CD4-positive, alpha-beta T cell treated with Interleukin-17A for 1 hour (primary cell): ENCODE data around the gene DHX40.
"Not testable (repeated sequence)": the region's sequence is repeated elsewhere in the genome, so short reads cannot be mapped to it uniquely, and the experiment has no call there.

Experiments used
- DNase-seq: peaks from one replicate; pipeline ENCODE4 v3.0.0-alpha.2; 2020

DHX40 gene

GRCh38 chr17:59631276-59631675 lies 65.9 kb downstream of the DHX40 start:
- no peak for DNase-seq

DNA sequence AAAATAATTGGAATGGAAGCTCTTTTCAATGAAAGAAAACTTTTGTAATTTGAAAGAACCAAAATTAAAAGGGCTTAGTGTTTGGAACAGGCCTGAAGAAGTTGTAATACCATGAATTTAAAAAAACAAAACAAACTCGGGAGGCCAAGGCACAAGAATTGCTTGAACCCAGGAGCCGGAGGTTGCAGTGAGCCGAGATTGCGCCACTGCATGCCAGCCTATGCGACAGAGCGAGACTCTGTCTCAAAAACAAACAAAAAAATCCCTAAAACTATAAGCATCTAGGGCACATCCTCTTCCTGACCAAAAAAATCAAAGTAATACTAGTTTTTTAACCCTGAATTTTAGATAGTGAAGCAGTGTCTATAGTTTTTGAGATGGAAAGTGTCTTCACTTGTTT lies 67.0 kb downstream of the DHX40 start:
- DNase-seq, result no peak

DNA sequence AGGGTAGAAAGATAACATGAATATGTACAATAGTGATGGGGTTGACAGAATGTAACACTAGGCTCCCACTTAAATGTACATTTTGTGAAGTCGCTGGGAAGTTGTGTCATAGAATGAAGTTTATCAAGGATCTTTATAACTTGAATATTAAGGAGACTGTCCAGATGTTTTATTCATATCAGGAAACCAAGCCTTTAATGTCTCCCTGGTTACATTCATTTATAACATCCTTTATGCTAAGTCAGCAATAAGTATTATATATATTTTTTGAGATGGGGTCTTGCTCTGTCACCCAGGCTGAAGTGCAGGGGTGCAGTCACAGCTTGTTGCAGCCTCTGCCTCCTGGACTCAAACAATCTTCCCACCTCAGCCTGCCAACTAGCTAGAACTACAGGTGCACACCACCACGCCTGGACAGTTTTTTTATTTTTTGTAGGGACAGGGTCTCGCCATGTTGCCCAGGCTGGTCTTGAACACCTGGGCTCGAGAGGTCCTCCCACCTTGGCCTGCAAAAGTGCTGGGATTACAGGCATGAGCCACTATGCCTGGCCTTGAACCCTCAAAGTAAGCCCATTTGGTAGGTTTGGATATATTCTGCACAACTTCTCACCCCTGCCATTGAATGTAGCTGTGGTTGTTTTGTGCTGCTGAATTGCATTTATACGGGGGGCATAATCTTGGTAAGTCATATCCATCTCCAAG lies 68.4 kb downstream of the DHX40 start:
- DNase-seq, result no peak

GRCh38 chr17:59634632-59635541 lies 69.5 kb downstream of the DHX40 start:
- DNase-seq, result peak; percentile 7

GRCh38 chr17:59637611-59638310 lies 72.4 kb downstream of the DHX40 start:
- DNase-seq, result no peak

DNA sequence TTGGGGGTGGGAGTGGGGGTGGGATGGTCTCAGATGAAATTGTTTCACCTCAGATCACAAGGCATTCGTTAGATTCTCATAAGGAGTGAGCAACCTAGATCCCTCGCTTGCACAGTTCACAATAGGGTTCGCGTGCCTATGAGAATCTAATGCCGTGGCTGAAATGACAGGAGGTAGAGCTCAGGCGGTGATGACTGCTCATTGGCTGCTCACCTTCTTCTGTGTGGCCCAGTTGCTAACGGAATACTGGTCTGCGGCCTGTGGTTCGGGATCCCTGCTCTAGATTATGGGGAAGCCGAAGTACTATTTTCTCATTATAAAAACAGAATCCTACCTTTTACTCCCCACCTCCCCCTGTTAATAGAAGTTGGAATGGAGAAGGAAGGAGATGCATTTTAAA lies 73.1 kb downstream of the DHX40 start:
- no peak for DNase-seq

- DNase-seq, result peak; percentile 35
Observed at GRCh38 chr17:59641799-59642484, 76.5 kb downstream of the DHX40 start.

DNA sequence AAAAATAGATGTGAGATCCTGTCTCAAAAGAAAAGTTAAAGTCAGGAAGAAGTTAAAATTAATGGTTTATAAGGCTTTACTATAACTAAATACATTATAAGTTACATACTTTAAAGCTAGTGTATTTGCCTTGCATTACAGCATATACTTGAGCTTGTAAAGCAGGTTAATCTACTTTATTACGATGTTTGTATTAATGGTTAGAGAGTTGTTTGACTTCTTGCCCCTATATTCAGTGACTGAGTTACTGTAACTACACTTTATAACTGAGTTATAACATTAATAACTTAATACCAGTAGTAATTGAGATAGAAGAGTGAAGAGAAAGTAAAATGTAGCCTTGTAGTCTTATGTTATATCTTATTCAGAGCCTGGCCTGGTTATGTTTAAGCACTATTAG lies 77.2 kb downstream of the DHX40 start:
- DNase-seq, result no peak

DNA sequence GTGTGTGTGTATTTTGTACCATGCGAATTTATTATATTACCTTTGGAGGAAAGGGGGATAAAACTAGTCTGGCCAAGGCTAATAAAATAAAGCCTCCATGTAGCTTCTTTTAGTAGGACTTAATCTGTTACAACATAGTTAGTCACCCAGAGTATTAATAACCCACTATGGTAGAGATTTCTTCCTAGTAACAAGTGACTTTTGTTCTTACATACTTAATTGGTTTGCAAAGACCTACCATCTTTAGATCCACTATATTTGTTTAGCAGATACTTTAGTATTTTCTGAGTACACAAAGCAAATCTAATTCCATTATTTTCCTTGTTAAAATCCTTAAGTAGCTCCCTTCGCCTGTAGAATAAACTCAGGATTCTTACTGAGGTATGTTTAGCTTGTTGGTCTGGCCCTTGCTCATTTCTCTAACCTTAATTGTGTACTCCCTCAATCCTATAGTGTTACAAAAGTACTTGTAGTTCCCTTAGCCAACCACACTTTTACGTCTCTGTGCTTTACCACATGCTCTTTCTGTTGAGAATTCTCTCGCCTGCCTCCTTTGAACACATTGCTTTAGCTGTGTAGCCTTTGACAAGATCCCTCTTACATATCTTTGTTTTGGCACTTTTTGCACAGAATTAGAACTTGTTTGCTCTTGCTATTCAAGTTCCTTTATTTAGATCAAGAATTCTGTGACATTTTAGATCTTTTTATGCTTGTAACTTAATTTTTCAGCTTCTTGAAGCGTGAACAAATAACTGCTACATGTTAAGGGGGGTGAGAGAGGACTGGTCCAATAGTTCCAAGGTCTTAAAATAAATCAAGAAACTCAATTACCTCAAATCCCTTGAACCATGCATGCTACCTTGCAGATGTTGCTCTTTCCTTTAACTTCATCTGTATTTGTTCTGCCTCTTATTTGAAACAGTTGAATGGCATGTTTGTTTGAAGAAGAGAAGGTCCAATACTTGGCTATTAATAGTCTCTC lies 78.0 kb downstream of the DHX40 start:
- no peak for DNase-seq

GRCh38 chr17:59647288-59647687 lies 81.9 kb downstream of the DHX40 start:
- no peak for DNase-seq

- no peak for DNase-seq
Observed at GRCh38 chr17:59649886-59650285, 84.5 kb downstream of the DHX40 start.

- no peak for DNase-seq
Observed at GRCh38 chr17:59650642-59651041, 85.2 kb downstream of the DHX40 start.

GRCh38 chr17:59651346-59651745 lies 85.9 kb downstream of the DHX40 start:
- peak; percentile 33 for DNase-seq

DNA sequence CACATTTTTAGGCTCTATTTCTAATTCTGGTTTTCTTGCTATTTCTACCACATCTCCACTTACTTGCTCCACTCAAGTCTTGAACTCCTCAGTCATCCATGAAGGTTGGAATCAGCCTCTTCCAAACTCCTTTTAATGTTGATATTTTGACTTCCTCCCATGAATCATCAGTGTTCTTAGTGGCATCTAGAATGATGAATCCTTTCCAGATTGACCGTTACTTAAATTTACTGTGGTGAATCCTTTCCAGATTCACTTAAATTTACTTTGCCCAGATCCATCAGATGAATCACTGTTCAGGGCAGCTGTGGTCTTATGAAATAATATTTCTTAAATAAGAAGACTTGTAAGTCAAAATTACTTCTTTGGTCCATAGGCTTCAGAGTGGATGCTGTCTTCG lies 86.7 kb downstream of the DHX40 start:
- DNase-seq, result no peak

DNA sequence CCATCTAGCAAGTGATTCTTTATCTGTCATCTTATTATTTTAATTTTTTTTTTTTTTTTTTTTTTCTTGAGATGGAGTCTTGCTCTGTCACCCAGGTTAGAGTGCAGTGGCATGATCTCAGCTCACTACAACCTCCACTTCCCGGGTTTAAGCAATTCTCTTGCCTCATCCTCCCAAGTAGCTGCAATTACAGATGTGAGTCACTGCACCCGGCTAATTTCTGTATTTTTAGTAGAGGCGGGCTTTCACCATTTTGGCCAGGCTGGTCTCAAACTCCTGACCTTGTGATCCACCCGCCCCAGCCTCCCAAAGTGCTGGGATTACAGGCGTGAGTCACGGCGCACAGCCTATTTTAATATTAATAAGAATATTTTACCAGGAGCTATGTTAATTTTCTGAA lies 91.2 kb downstream of the DHX40 start:
- not testable (repeated sequence) for DNase-seq
